HG03095 (cell line): ENCODE results near the gene HNRNPM.
"Not testable (repeated sequence)": the region's sequence is repeated elsewhere in the genome, so short reads cannot be mapped to it uniquely, and the experiment has no call there.

Source experiments
- ATAC-seq: cut with Tn5 transposase; IDR thresholded peaks from one replicate; pipeline ENCODE4 v1.9.1; 2021; ENCODE audit warnings: moderate library complexity; ENCODE audit not compliant: unreplicated experiment

Gene HNRNPM

GRCh38 chr19:8510589-8511115 lies 65.9 kb downstream of the HNRNPM start:
- ATAC-seq, result no peak

GRCh38 chr19:8511573-8512101 lies 66.9 kb downstream of the HNRNPM start:
- ATAC-seq, result no peak

- no peak for ATAC-seq
Observed at GRCh38 chr19:8512115-8512967, 67.6 kb downstream of the HNRNPM start.

GRCh38 chr19:8513036-8513686 lies 68.4 kb downstream of the HNRNPM start:
- no peak for ATAC-seq

GRCh38 chr19:8513687-8514504 lies 69.1 kb downstream of the HNRNPM start, which contains the start of gene ZNF414:
Gene ZNF414 (minus strand): TSS chr19:8514167. CDS start chr19:8514046, 121 bp downstream.
- peak; percentile 74 for ATAC-seq

GRCh38 chr19:8514505-8515009 lies 69.8 kb downstream of the HNRNPM start:
- not testable (repeated sequence) for ATAC-seq

- ATAC-seq, result no peak
Observed at GRCh38 chr19:8515317-8515716, 70.5 kb downstream of the HNRNPM start.

- no peak for ATAC-seq
Observed at GRCh38 chr19:8517551-8518442, 73.0 kb downstream of the HNRNPM start.

- no peak for ATAC-seq
Observed at GRCh38 chr19:8518536-8518935, 73.8 kb downstream of the HNRNPM start.

- no peak for ATAC-seq
Observed at GRCh38 chr19:8519388-8519787, 74.6 kb downstream of the HNRNPM start.

- ATAC-seq, result no peak
Observed at GRCh38 chr19:8525401-8525684, 80.6 kb downstream of the HNRNPM start.

GRCh38 chr19:8526345-8527091 lies 81.7 kb downstream of the HNRNPM start:
- no peak for ATAC-seq

GRCh38 chr19:8528500-8528899 lies 83.7 kb downstream of the HNRNPM start:
- ATAC-seq, result no peak

- ATAC-seq, result no peak
Observed at GRCh38 chr19:8529369-8530006, 84.7 kb downstream of the HNRNPM start.

GRCh38 chr19:8530061-8530679 lies 85.4 kb downstream of the HNRNPM start:
- no peak for ATAC-seq

- ATAC-seq, result no peak
Observed at GRCh38 chr19:8531470-8531869, 86.7 kb downstream of the HNRNPM start.

GRCh38 chr19:8532225-8532624 lies 87.5 kb downstream of the HNRNPM start:
- no peak for ATAC-seq

GRCh38 chr19:8536282-8536681 lies 91.5 kb downstream of the HNRNPM start:
- ATAC-seq, result no peak
